GM13977 (cell line): ENCODE data around the gene MRM1.

Experiments used
- DNase-seq: peaks from one replicate; pipeline ENCODE4 v3.0.0; 2012; ENCODE audit warnings: low spot score
- in situ Hi-C: fragments of 300-500 bp; cut with MboI; formaldehyde crosslinking; loops from one replicate; pipeline ENCODE4 v1.12.0; 2022; ENCODE audit warnings: low sequenced_read_pairs, low pct_unique_long_range_greater_than_20kb, mixed read lengths, inconsistent platforms; ENCODE audit not compliant: unreplicated experiment
- TF ChIP-seq, protein P1 (sequence below): IDR thresholded peaks from 2 replicates; pipeline ENCODE4 v1.5.1; 2012; ENCODE audit warnings: mild to moderate bottlenecking, control low read depth; ENCODE audit not compliant: insufficient read depth; ENCODE audit errors: extremely low read depth, missing control alignments

Gene MRM1

DNA sequence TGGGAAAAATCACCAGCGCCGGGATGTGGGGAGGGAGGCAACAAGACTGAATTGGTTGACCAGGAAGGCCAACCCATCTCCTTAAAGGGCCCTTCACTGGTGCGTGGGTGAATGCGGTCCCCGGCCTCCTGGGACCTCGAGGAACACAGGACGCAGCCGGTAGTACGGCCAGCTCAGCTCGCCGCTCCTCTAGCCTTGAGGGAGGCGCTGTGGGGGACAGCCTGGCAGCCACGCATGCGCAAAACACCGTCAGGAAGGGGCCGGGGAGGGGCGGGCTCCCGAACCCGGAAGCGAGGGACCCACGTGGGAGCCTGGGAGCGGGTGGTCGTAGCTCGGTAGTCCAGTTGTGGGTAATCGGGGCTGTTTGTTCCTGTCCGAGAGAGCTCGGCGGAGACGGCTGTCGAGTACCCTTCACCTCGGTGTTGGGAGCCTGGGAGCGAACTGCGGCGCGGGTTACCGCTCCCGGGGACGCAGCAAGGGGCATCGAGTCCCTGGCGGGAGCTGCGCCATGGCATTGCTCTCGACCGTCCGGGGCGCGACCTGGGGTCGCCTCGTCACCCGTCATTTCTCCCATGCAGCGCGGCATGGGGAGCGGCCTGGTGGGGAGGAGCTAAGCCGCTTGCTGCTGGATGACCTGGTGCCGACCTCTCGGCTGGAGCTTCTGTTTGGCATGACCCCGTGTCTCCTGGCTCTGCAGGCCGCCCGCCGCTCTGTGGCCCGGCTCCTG, at the start of gene MRM1:
Gene MRM1 (plus strand): TSS at position 281 of the 727 bp plus-strand sequence. CDS start 228 bp downstream, at position 509.
- peak; percentile 94 for DNase-seq
- TF ChIP-seq, protein P1, sequence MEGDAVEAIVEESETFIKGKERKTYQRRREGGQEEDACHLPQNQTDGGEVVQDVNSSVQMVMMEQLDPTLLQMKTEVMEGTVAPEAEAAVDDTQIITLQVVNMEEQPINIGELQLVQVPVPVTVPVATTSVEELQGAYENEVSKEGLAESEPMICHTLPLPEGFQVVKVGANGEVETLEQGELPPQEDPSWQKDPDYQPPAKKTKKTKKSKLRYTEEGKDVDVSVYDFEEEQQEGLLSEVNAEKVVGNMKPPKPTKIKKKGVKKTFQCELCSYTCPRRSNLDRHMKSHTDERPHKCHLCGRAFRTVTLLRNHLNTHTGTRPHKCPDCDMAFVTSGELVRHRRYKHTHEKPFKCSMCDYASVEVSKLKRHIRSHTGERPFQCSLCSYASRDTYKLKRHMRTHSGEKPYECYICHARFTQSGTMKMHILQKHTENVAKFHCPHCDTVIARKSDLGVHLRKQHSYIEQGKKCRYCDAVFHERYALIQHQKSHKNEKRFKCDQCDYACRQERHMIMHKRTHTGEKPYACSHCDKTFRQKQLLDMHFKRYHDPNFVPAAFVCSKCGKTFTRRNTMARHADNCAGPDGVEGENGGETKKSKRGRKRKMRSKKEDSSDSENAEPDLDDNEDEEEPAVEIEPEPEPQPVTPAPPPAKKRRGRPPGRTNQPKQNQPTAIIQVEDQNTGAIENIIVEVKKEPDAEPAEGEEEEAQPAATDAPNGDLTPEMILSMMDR, result peak; percentile 34
- in situ Hi-C loops, result loop anchor here (25.0 kb wide), 1 partner anchor 786 kb away; the partner anchor contains the start of gene C17orf78

DNA sequence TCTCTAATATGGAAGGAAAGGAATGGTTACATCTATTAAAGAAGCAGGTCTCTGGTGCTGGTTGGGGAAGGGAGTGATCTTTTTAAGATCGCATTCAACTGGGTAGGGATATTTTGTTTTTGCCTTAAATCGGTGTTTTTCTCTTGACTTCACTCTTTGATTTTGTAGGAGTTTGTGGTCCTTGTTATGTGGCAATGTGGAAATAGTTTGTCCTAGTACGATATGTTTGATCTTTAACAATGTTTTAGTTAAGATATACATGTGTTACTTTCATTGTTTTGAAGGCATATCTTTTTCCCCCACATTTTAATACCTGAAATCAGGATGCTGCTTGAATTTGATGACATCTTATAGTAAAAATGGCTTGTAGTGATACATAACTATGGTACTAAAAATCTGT, 47.9 kb upstream of the MRM1 start:
- no peak for DNase-seq
- TF ChIP-seq, protein P1, result no peak
- in situ Hi-C loops, result no loop called here

- TF ChIP-seq, protein P1, result no peak
- in situ Hi-C loops, result no loop called here
- no peak for DNase-seq
Observed at GRCh38 chr17:36566081-36566480, 35.3 kb upstream of the MRM1 start.

- no peak for DNase-seq
- TF ChIP-seq, protein P1, result no peak
- in situ Hi-C loops, result no loop called here
Observed at GRCh38 chr17:36575028-36575427, 26.4 kb upstream of the MRM1 start.

DNA sequence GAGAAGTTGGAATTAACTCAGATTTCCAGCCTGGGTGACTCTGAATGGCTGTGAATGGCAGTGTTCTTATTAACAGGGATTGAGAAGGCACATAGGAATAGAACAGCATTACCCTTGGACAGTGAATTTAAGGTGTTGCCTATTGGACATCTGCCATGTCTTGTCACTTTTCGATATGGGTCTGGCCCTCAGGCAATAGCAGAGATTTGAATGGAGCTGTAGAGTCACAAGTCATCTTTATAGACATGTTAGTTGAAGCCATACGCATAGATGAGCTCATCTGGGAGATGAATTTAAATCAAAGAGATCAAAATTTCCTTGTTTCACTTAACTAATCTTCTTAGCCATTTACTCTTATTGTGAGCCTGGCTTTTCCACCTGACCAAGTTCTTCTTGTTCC, 24.6 kb upstream of the MRM1 start:
- TF ChIP-seq, protein P1, result no peak
- no peak for DNase-seq
- in situ Hi-C loops, result no loop called here

GRCh38 chr17:36578671-36579070, 22.7 kb upstream of the MRM1 start:
- TF ChIP-seq, protein P1, result no peak
- no peak for DNase-seq
- in situ Hi-C loops, result no loop called here
